Activated CD8-positive, alpha-beta memory T cell treated with anti-CD3 and anti-CD28 coated beads, Interleukin-2, amount 50 U/mL, for 1 hour (primary cell): Measurements from ENCODE around the gene FOXJ3.
A peak's percentile ranks its signal among the peaks of the same experiment; 100 is the strongest.

ENCODE experiments used
- DNase-seq: peaks from one replicate; pipeline ENCODE4 v3.0.0-alpha.2; 2020; ENCODE audit errors: extremely low read depth

FOXJ3 gene

GRCh38 chr1:42189931-42190853 is 144.8 kb downstream of the FOXJ3 start:
- no peak for DNase-seq

- no peak for DNase-seq
Observed at GRCh38 chr1:42186152-42186551, 148.9 kb downstream of the FOXJ3 start.

- DNase-seq = no peak
Observed at GRCh38 chr1:42184616-42185015, 150.4 kb downstream of the FOXJ3 start.

GRCh38 chr1:42183957-42184268 is 151.1 kb downstream of the FOXJ3 start:
- no peak for DNase-seq

- DNase-seq = no peak
Observed at GRCh38 chr1:42183210-42183956, 151.7 kb downstream of the FOXJ3 start.

- DNase-seq = no peak
Observed at GRCh38 chr1:42181687-42182086, 153.3 kb downstream of the FOXJ3 start.

GRCh38 chr1:42179900-42180329 is 155.1 kb downstream of the FOXJ3 start:
- DNase-seq = no peak

- DNase-seq = no peak
Observed at GRCh38 chr1:42179275-42179674, 155.8 kb downstream of the FOXJ3 start.

- DNase-seq = no peak
Observed at GRCh38 chr1:42178249-42178648, 156.8 kb downstream of the FOXJ3 start.

GRCh38 chr1:42177541-42177981 is 157.5 kb downstream of the FOXJ3 start:
- no peak for DNase-seq

GRCh38 chr1:42176902-42177519 is 158.0 kb downstream of the FOXJ3 start:
- no peak for DNase-seq

GRCh38 chr1:42175314-42176054 is 159.6 kb downstream of the FOXJ3 start:
- DNase-seq = no peak

GRCh38 chr1:42173961-42174735 is 160.9 kb downstream of the FOXJ3 start:
- no peak for DNase-seq

- peak; percentile 11 for DNase-seq
Observed at GRCh38 chr1:42173155-42173933, 161.7 kb downstream of the FOXJ3 start.

- DNase-seq = no peak
Observed at GRCh38 chr1:42172381-42173133, 162.5 kb downstream of the FOXJ3 start.

- no peak for DNase-seq
Observed at GRCh38 chr1:42171679-42172266, 163.3 kb downstream of the FOXJ3 start.

- no peak for DNase-seq
Observed at GRCh38 chr1:42170779-42171621, 164.0 kb downstream of the FOXJ3 start.

GRCh38 chr1:42168763-42169162 is 166.3 kb downstream of the FOXJ3 start:
- no peak for DNase-seq
